Measurements from ENCODE around the gene LIN28B. TPM values are rescaled to one million over a fixed set of nuclear protein-coding genes. Genes with fewer than 3 reads are reported as not detected.

Gene LIN28B, protein sequence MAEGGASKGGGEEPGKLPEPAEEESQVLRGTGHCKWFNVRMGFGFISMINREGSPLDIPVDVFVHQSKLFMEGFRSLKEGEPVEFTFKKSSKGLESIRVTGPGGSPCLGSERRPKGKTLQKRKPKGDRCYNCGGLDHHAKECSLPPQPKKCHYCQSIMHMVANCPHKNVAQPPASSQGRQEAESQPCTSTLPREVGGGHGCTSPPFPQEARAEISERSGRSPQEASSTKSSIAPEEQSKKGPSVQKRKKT
- total RNA-seq (not detected), total RNA-seq (0 to 0.12 reads per million in 2 donors)

DNA sequence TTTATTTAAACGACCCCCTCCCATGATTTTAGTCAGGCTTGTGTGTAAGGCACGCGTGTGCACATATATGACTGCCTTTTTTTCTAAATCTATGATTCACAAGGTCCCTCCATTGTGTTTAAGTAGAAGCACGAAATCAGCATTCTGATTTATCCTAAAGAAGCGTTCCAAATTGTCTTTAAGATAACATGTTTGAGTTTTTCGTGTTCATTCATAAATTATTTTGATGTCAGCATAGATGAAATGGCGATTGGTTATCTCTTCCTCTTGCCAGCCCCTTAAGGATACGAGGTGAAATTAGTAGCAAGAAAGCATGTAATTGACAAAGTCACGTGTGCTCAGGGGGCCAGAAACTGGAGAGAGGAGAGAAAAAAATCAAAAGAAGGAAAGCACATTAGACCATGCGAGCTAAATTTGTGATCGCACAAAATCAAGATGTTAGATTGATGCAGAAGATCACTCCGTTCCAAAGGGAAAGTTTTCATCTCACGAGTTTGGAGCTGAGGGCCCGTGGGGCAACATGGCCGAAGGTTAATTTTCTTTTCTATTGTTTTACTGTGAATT, at the start of gene LIN28B:
TSS of gene LIN28B (plus strand) at position 377 of the 564 bp plus-strand sequence. CDS start at position 521, 144 bp downstream.
- Mint-ChIP-seq H3K27me3 (peaks cover 62% of the 10 kb centered on the region), H3K27ac (no peak within 1 kb of the TSS), H3K4me1 (no peaks in the 10 kb centered on the region), H3K36me3 (ENCODE audit: low read depth) (peaks cover 4% of the 10 kb centered on the region), H3K4me3 (peak within 1 kb of the TSS; percentile 3)
- ATAC-seq (no peak), DNase-seq (no peak)
- H3K9me3 ChIP-seq (ENCODE audit: control insufficient read depth, low read length, poor library complexity, severe bottlenecking) = peaks cover 8% of the 10 kb centered on the region

DNA sequence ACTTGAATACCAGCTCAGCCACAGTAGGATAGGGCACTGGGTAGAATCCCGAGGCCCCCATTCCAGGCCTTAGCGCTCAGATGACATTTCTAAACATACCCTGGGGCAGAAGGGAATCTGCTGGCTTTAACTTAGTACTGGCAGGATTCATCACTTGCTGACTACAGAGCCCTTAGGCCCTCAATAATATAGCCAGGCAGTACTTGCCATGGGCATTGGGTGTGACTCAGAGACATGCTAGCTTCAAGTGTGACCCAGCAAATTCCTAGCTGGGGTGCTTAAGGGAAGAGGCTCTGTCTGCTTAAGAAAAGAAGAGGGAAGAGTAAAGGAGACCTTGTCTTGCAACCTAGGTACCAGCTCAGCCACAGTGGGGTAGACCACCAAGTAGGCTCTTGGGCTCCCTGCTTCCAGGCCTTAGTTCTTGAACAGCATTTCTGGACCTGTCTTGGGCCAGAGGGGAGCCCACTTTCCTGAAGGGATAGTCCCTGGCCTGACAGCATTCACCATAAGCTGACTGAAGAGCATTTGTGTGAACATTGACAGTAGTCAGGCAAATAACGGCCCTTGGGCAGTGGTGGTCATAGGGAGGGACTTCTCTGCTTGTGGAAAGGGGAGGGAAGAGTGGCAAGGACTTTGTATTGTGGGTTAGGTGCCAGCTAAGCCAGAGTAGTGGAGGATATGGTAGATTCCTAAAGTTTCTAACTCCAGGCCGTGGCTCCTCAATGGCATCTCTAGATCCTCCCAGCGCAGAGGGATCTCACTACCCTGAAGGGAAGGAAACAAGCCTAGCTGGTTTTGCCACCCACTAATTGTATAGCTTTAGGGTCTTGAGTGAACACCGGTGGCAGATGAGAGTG, 48.6 kb upstream of the LIN28B start:
- DNase-seq (no peak), ATAC-seq (no peak)
- no peak overlapping the region for H3K4me3 Mint-ChIP-seq
- H3K27ac Mint-ChIP-seq = no peak overlapping the region
- no peaks in the 10 kb centered on the region for H3K9me3 ChIP-seq (ENCODE audit: control insufficient read depth, low read length, poor library complexity, severe bottlenecking)
- no peaks in the 10 kb centered on the region for H3K36me3 Mint-ChIP-seq (ENCODE audit: low read depth)
- H3K27me3 Mint-ChIP-seq = peaks cover 32% of the 10 kb centered on the region
- no peaks in the 10 kb centered on the region for H3K4me1 Mint-ChIP-seq

GRCh38 chr6:104908888-104909525, 47.9 kb upstream of the LIN28B start:
- H3K4me3 Mint-ChIP-seq = no peak overlapping the region
- no peak overlapping the region for H3K27ac Mint-ChIP-seq
- no peaks in the 10 kb centered on the region for H3K36me3 Mint-ChIP-seq (ENCODE audit: low read depth)
- peaks cover 32% of the 10 kb centered on the region for H3K27me3 Mint-ChIP-seq
- no peaks in the 10 kb centered on the region for H3K9me3 ChIP-seq (ENCODE audit: control insufficient read depth, low read length, poor library complexity, severe bottlenecking)
- ATAC-seq (no peak), DNase-seq (no peak)
- H3K4me1 Mint-ChIP-seq = no peaks in the 10 kb centered on the region

GRCh38 chr6:104921896-104922295, 35.0 kb upstream of the LIN28B start:
- Mint-ChIP-seq H3K36me3 (ENCODE audit: low read depth) (no peaks in the 10 kb centered on the region), H3K27ac (no peak overlapping the region), H3K27me3 (peaks cover 63% of the 10 kb centered on the region), H3K4me1 (no peaks in the 10 kb centered on the region), H3K4me3 (no peak overlapping the region)
- DNase-seq = no peak
- no peaks in the 10 kb centered on the region for H3K9me3 ChIP-seq (ENCODE audit: control insufficient read depth, low read length, poor library complexity, severe bottlenecking)
- ATAC-seq = no peak

DNA sequence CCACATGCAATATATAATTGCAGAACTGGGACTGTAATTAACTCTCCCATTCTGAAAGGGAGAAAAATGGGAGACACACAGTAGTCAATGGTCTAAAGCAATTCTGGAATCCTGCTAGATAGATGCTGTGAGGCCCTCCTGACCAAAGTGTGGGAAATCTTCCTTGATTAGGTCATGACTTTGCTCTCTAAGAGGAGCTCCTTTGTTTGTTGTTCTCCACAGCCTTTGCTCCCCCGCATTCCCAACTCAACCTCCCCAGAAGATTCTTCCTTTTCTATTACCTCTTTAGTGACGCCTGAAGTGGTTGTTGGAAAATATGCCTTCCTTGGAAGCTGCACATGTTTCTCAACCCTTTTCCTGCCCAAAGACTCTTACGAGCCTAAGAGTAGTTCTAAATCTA, 28.8 kb upstream of the LIN28B start:
- no peak for ATAC-seq
- H3K4me1 Mint-ChIP-seq = no peaks in the 10 kb centered on the region
- no peak overlapping the region for H3K4me3 Mint-ChIP-seq
- H3K27me3 Mint-ChIP-seq = peaks cover 34% of the 10 kb centered on the region
- H3K27ac Mint-ChIP-seq = no peak overlapping the region
- H3K36me3 Mint-ChIP-seq (ENCODE audit: low read depth) = peaks cover 3% of the 10 kb centered on the region
- no peaks in the 10 kb centered on the region for H3K9me3 ChIP-seq (ENCODE audit: control insufficient read depth, low read length, poor library complexity, severe bottlenecking)
- DNase-seq = no peak

- no peak overlapping the region for H3K4me3 Mint-ChIP-seq
- no peaks in the 10 kb centered on the region for H3K9me3 ChIP-seq (ENCODE audit: control insufficient read depth, low read length, poor library complexity, severe bottlenecking)
- DNase-seq (no peak), ATAC-seq (no peak)
- H3K27ac Mint-ChIP-seq = no peak overlapping the region
- peaks cover 3% of the 10 kb centered on the region for H3K36me3 Mint-ChIP-seq (ENCODE audit: low read depth)
- H3K27me3 Mint-ChIP-seq = peaks cover 29% of the 10 kb centered on the region
- H3K4me1 Mint-ChIP-seq = no peaks in the 10 kb centered on the region
These were observed 27.6 kb upstream of the LIN28B start for GRCh38 chr6:104929353-104929752.

DNA sequence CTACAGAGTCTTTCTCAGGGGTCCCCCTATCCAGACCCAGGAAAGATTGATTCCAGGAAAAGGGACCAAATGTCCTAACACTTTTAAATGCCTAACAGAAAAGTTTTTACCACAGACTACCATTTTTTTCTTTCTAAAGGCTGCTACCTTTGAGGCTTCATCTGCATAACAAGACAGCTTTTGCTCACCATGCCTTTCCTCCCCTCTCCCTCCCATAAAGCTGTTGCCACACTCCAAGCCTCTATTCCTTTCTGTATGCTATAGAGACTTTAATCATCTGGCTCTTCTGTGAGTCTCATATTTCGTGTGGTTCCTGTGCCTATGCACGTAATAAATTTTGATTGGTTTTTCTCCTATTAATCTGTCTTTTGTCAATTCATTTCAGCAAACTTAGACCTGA, 26.0 kb upstream of the LIN28B start:
- peaks cover 3% of the 10 kb centered on the region for H3K36me3 Mint-ChIP-seq (ENCODE audit: low read depth)
- DNase-seq (no peak), ATAC-seq (no peak)
- no peaks in the 10 kb centered on the region for H3K9me3 ChIP-seq (ENCODE audit: control insufficient read depth, low read length, poor library complexity, severe bottlenecking)
- H3K27me3 Mint-ChIP-seq = peaks cover 22% of the 10 kb centered on the region
- no peaks in the 10 kb centered on the region for H3K4me1 Mint-ChIP-seq
- H3K4me3 Mint-ChIP-seq = no peak overlapping the region
- no peak overlapping the region for H3K27ac Mint-ChIP-seq

DNA sequence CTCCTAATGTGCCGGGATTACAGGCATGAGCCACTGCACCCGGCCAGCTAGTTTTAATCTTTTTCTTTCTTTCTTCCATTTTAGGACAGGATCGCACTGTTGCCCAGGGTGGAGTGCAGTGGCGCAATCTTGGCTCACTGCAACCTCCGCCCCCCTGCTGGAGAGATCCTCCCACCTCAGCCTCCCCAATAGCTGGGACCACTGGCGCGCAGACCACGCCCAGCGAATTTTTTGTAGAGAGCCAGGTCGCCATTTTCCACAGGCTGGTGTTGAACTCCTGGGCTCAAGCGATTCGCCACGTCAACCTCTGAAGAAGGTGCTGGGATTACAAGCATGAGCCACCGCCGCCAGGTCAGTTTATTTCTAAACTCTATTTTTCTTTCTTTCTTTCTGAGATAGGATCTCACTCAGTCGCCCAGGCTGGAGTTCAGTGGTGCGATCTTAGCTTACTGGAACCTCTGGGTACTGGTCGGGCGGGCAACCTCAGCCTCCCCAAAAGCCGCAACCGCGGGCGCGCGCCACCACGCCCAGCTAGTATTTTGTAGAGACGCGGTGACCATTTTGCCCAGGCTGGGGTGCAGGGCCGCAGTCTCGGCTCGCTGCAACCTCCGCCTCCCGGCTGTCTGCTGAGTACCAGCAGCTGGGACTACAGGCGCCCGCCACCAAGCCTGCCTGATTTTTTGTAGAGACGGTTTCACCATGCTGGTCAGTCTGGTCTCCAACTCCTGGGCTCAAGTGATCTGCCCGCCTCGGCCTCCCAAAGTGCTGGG, 20.0 kb upstream of the LIN28B start:
- Mint-ChIP-seq H3K27me3 (peaks cover 15% of the 10 kb centered on the region), H3K36me3 (ENCODE audit: low read depth) (no peaks in the 10 kb centered on the region), H3K4me1 (peaks cover 2% of the 10 kb centered on the region), H3K27ac (no peak overlapping the region), H3K4me3 (no peak overlapping the region)
- DNase-seq = no peak
- H3K9me3 ChIP-seq (ENCODE audit: control insufficient read depth, low read length, poor library complexity, severe bottlenecking) = no peaks in the 10 kb centered on the region
- no peak for ATAC-seq

DNA sequence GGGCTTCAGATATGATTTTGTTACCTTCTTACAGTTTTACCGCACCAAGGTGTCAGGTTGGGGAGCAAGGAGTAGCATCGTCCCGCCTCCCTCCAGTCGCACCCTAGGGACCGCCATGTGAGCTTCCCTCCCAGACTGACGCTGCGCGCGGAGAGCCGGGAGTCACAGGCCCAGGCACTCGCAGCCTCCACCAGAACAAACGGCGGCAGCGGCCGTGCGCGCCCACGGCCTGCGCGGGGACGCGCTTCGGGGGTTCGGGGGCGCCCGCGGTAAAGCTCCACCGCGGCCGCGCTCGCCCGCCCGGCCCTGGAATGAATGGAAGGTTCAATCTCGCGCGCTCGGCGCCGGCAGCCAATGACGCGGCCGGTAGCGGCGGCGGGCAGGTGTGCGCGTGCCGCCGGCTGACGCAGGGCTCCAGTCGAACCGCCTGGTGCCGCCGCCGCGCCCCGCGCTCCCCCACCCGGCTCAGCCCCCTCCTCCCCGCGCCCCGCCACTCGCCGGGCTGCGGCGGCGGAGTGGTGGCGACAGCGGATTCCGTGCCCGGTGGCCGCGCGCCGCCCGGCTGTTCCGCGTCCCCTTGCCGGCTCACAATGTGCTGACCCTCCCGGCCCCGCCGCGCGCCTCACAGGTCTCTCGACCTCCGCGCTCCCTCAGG, 16.5 kb upstream of the LIN28B start:
- H3K9me3 ChIP-seq (ENCODE audit: control insufficient read depth, low read length, poor library complexity, severe bottlenecking) = no peaks in the 10 kb centered on the region
- Mint-ChIP-seq H3K27ac (no peak overlapping the region), H3K27me3 (peaks cover 23% of the 10 kb centered on the region), H3K4me1 (peaks cover 2% of the 10 kb centered on the region), H3K4me3 (no peak overlapping the region), H3K36me3 (ENCODE audit: low read depth) (no peaks in the 10 kb centered on the region)
- DNase-seq (no peak), ATAC-seq (no peak)

DNA sequence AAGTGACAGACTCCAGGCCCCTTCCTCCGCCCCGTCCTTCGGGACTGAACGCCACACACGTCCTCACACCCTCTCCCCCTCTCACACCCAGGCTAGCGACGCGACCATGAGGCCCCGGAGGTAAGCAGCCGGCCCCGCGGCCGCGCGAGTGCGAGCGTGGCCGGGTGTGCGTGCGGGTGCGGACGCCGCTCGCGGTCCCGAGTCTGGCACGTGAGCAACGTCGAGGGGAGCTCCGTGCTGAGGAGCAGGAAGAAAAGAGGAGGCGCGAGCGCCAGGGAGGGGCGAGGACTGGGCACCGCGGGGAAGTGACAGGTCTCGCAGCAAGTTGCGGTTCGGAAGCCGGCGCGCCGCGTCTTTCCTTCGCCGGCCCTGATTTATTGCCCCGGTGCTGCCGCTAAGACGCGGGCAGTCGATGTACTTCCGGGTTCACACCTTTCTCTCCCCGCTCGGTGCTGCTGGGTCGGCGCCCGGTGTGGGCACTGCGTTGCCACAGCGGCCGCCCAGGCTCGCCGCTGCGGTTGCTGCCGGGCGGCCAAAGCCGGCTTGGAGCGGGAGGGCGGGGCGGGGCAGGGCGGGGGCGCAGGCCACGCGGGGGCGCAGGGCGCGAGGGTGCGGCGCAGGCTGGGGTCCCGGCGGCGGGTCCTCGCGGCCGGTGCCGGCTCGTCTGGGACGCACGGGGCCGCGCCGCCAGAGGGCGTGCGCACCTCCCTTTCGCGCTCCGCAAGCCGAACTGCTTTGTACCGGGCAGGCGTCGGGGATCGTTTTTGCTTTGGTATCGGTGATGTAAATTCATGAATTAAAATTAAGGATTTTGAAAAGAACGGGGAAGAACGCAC, 15.8 kb upstream of the LIN28B start:
- Mint-ChIP-seq H3K4me1 (peaks cover 2% of the 10 kb centered on the region), H3K27me3 (peaks cover 23% of the 10 kb centered on the region), H3K27ac (no peak overlapping the region), H3K4me3 (peak overlapping the region; percentile 67), H3K36me3 (ENCODE audit: low read depth) (no peaks in the 10 kb centered on the region)
- H3K9me3 ChIP-seq (ENCODE audit: control insufficient read depth, low read length, poor library complexity, severe bottlenecking) = no peaks in the 10 kb centered on the region
- ATAC-seq = peak; percentile 67
- DNase-seq = no peak

- no peak overlapping the region for H3K27ac Mint-ChIP-seq
- peak overlapping the region; percentile 67 for H3K4me3 Mint-ChIP-seq
- peaks cover 20% of the 10 kb centered on the region for H3K27me3 Mint-ChIP-seq
- no peaks in the 10 kb centered on the region for H3K36me3 Mint-ChIP-seq (ENCODE audit: low read depth)
- H3K9me3 ChIP-seq (ENCODE audit: control insufficient read depth, low read length, poor library complexity, severe bottlenecking) = no peaks in the 10 kb centered on the region
- H3K4me1 Mint-ChIP-seq = peaks cover 2% of the 10 kb centered on the region
- no peak for DNase-seq
- ATAC-seq = no peak
These were observed 15.2 kb upstream of the LIN28B start for GRCh38 chr6:104941729-104942091.

GRCh38 chr6:104943781-104944180, 13.1 kb upstream of the LIN28B start:
- Mint-ChIP-seq H3K27ac (no peak overlapping the region), H3K4me1 (peaks cover 2% of the 10 kb centered on the region), H3K4me3 (no peak overlapping the region), H3K27me3 (peaks cover 14% of the 10 kb centered on the region), H3K36me3 (ENCODE audit: low read depth) (no peaks in the 10 kb centered on the region)
- no peaks in the 10 kb centered on the region for H3K9me3 ChIP-seq (ENCODE audit: control insufficient read depth, low read length, poor library complexity, severe bottlenecking)
- ATAC-seq (no peak), DNase-seq (no peak)

Measured in T-helper 17 cell (primary cell).